NCI-H2171 treated with DMSO at 0.1 percent for 48 hours (cell line): ENCODE results near the gene TIAM2.

ENCODE experiments used
- DNase-seq: peaks from one replicate; lab custom pipeline; 2025; lab: John Stamatoyannopoulos, UW

The TIAM2 gene

GRCh38 chr6:155292711-155293110, 297.6 kb downstream of the TIAM2 start:
- no peak for DNase-seq

- DNase-seq: no peak
These were observed 302.6 kb downstream of the TIAM2 start for GRCh38 chr6:155297669-155298068.

DNA sequence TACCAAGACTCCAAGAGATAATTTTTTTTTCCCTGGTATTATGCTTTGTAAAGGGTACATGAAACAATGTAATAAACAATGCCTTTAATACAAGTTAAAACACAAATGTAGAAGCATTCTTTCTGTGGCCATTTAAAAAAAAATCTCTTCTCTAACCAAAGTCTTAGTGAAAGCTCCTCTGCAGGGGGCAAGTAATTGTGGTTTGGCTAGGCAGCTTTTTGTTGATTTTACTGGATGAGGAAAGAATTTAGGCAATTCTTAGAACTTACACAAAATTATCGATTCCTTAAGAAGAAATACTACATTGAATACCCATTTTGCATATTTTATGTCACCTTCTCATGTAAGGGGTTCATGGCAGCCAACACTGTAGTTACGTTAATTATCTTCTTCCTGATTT, 306.8 kb downstream of the TIAM2 start:
- DNase-seq: no peak

GRCh38 chr6:155303361-155303870, 308.3 kb downstream of the TIAM2 start:
- no peak for DNase-seq

GRCh38 chr6:155306958-155307357, 311.8 kb downstream of the TIAM2 start:
- no peak for DNase-seq
